A204.1 (cell line): ENCODE measurements around the gene SIT1.
A peak's percentile ranks its signal among the peaks of the same experiment; 100 is the strongest.

Experiments
- FAIRE-seq: peaks from 2 replicates; lab custom pipeline; 2012; peaks lifted over from hg19 to GRCh38; lab: Jason Lieb, UNC

Gene SIT1

GRCh38 chr9:35604578-35605350 is 46.0 kb downstream of the SIT1 start, which contains the start of gene TESK1:
Gene TESK1 (plus strand): TSS chr9:35605262. CDS start chr9:35605620, 358 bp downstream.
- no peak for FAIRE-seq

- peak; percentile 99 for FAIRE-seq
Observed at GRCh38 chr9:35603986-35604577, 46.6 kb downstream of the SIT1 start.

DNA sequence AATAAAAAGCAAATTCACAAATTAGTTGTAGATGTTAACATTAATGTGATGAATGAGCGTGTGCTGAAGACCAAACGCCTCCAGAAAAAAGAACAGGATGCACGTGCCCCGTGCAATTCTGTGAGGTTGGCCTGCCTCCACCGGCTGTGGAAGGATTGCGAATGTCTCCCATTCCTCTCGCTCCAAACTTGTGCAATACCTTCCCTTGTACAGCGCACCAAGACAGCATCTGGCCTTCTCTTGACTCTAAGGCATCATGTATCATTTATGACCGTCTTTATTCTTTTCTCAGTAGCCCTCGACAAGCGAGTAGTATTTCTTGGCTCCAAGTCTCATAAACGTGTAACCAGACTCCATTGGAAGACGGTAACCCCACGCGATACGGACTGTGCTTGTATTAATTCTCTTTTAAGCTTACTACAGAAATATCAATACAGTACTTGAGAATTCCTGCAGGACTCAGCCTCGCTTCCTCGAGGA is 47.2 kb downstream of the SIT1 start:
- no peak for FAIRE-seq

DNA sequence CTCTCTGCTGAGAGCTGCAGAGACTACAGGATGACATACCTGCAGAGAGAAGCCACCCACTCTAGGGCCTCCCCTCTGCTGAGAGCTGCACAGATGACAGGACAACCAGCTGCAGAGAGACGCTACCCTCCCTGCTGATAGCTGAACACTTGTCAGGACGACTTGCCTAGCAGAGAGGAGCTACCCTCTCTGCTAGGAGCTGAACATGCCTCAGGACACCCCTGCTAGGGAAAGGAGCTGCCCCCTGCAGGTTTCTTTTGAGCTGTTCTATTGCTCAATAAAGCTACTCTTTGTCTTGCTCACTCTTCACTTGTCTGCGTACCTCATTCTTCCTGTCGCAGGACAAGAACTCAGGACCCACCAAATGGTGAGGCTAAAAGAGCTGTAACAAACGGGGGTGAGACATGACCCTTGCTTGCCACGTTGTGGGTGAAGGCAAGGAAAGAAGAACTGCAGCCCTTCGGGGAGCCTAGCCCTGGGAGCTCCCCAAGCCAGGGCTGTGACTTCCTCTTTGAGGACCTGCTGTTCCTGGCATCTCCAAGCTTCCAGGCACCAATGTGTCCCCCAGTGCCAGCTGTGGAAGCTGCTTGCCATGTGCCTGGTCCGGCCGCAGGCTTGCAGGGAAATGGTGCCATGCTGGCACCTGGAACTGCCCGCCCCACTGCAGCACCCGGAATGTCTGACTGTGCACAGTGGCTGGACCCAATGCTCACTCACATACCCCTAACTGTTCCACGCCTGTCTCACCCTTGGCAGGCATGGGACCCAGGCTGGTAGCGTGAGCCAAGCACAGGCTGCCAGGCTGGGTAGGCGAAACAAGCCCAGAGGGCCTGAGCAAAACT is 50.7 kb downstream of the SIT1 start:
- FAIRE-seq: no peak
